ENCODE measurements around the gene NME8. TPM values are rescaled to one million over a fixed set of nuclear protein-coding genes. Genes with fewer than 3 reads are reported as not detected.

NME8 gene
- total and polyA plus RNA-seq, 2 donors (not counting 3 experiments of a cell fraction or from before 2014, with no cell fraction given), result not detected

DNA sequence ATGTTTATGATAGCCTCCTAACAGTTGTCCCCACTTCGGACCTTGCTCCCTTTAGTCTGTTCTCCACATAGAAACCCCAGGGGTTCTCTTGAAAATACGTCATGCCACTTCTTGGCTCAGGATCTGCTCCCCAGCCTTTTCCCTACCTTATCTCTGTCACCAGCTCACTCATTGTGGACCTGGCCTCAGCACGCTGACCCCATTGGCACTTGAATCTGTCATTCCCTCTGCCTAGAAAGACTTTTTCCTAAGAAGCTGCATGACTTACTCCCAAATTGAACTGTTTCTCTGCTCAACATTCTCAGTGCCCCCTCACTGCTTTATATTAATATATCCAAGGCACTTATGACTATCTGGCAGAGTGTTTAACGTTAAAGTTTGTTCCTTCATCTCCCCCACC, 80.5 kb downstream of the NME8 start:
- H3K4me1 ChIP-seq (ENCODE audit: control insufficient read depth, extremely low read depth, insufficient read depth, low read length), result no peaks in the 10 kb centered on the region
- BruUV-seq (replicated peaks), result no TSS peak
- no peak overlapping the region for H3K27ac ChIP-seq (ENCODE audit: insufficient read depth, low read depth, low read length)
- H2AFZ ChIP-seq (ENCODE audit: low read depth, low read length), result no peak overlapping the region
- ChIA-PET POLR2A (no interaction called here), CTCF (interaction anchor here (0.9 kb wide), 1 partner anchor 12 kb away, joined by 3 read pairs; the partner anchor contains the start of gene SFRP4)
- H3K9me1 ChIP-seq (replicated peaks; ENCODE audit: control insufficient read depth, extremely low read depth, insufficient read depth, low read length), result no peaks in the 10 kb centered on the region
- DNase-seq (ENCODE audit: low read depth, low spot score) (no peak), FAIRE-seq (no peak)
- H4K20me1 ChIP-seq (replicated peaks; ENCODE audit: control insufficient read depth, extremely low read depth, insufficient read depth, low read length), result no peaks in the 10 kb centered on the region
- H3K79me2 ChIP-seq (ENCODE audit: control insufficient read depth, insufficient read depth, low read length), result no peaks in the 10 kb centered on the region
- dilution Hi-C loops (cut with MboI; ENCODE audit: extremely low pct_ligation_motif_present, low sequenced_read_pairs) (no loop called here), intact Hi-C loops (cut with micrococcal nuclease) (no loop called here)
- H3K27me3 ChIP-seq (ENCODE audit: control insufficient read depth in 2 of 2, insufficient read depth in 2 of 2, low read length in 2 of 2), result no peaks in the 10 kb centered on the region
- H3K36me3 ChIP-seq (ENCODE audit: control insufficient read depth in 2 of 2, extremely low read depth in 1 of 2, insufficient read depth in 2 of 2, low read length in 2 of 2), result no peaks in the 10 kb centered on the region
- no peak overlapping the region for H3K9ac ChIP-seq (replicated peaks; ENCODE audit: extremely low read depth, insufficient read depth, low read length)
- TF ChIP-seq, protein P1, sequence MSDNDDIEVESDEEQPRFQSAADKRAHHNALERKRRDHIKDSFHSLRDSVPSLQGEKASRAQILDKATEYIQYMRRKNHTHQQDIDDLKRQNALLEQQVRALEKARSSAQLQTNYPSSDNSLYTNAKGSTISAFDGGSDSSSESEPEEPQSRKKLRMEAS (IDR thresholded peaks at IDR 0.05; ENCODE audit: insufficient read depth, insufficient read length), result no peak
- TF ChIP-seq FOS (IDR thresholded peaks at IDR 0.05; ENCODE audit: borderline replicate concordance, insufficient read depth, low read length), result no peak
- TF ChIP-seq MYC (IDR thresholded peaks at IDR 0.05; ENCODE audit: low read depth, low read length), result no peak
- H3K4me3 ChIP-seq (replicated peaks in 1 of 3; ENCODE audit: insufficient read depth in 1 of 3, low read depth in 1 of 3, low read length in 3 of 3), result no peak overlapping the region
- H3K9me3 ChIP-seq (replicated peaks; ENCODE audit: control insufficient read depth, insufficient read depth, low read length), result no peaks in the 10 kb centered on the region
- no peak overlapping the region for H3K4me2 ChIP-seq (ENCODE audit: insufficient read depth, low read length)

DNA sequence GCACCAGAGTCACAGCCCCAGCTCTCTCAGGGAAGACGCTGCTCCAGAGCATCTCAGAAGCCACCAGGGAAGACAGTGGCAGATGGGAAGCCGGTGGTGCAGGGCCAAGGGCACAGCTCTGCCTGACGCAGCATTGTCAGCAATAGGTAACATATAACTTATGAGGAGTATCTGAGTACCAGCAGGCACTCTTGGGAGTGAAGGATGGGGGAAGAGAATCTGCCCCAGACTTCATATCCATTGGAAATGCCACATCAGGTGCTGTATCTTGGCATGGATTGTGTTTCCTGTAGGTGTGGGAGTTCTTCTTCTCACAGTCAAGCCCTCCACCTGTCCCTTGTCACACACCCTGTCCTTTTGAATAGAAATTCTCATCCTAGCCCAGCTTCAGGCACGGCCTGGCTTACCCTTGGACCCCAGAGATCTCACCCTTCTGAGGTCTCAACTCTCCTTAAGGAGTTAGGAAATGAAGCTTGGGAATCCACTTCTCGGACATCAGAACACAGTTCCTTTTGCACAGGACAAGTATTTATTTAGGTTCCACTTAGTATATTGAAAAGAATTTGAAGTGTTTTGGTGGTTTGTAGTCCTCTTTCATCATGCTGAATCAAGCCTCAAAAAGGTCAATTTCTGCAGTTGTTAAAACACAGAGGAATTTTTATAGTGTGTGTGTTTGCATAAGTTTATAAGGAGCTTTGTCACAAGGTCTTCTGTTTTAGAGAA, 82.0 kb downstream of the NME8 start:
- intact Hi-C loops (cut with micrococcal nuclease), result no loop called here

More for the DNA sequence above, 82.0 kb downstream of the NME8 start:
- no peak for FAIRE-seq
- TF ChIP-seq EZH2 (IDR thresholded peaks at IDR 0.05; ENCODE audit: borderline replicate concordance, low read depth, low read length, severe bottlenecking) (no peak), JUN (IDR thresholded peaks at IDR 0.05; ENCODE audit: borderline replicate concordance, insufficient read depth, insufficient read length, low read depth) (no peak), POLR2AphosphoS5 (IDR thresholded peaks at IDR 0.05; ENCODE audit: insufficient read depth, low read depth, low read length) (no peak), CTCF (IDR thresholded peaks at IDR 0.05; ENCODE audit: extremely low read depth in 1 of 2, insufficient read depth in 1 of 2, low read depth in 1 of 2, low read length in 2 of 2) (no peak), FOS (IDR thresholded peaks at IDR 0.05; ENCODE audit: borderline replicate concordance, insufficient read depth, low read length) (no peak)
- no peaks in the 10 kb centered on the region for H3K27me3 ChIP-seq (ENCODE audit: control insufficient read depth in 2 of 2, insufficient read depth in 2 of 2, low read length in 2 of 2)
- H3K4me1 ChIP-seq (ENCODE audit: control insufficient read depth, extremely low read depth, insufficient read depth, low read length), result no peaks in the 10 kb centered on the region
- BruUV-seq (replicated peaks), result no TSS peak
- no peaks in the 10 kb centered on the region for H3K79me2 ChIP-seq (ENCODE audit: control insufficient read depth, insufficient read depth, low read length)
- H3K9ac ChIP-seq (replicated peaks; ENCODE audit: extremely low read depth, insufficient read depth, low read length), result no peak overlapping the region
- H3K36me3 ChIP-seq (ENCODE audit: control insufficient read depth in 2 of 2, extremely low read depth in 1 of 2, insufficient read depth in 2 of 2, low read length in 2 of 2), result no peaks in the 10 kb centered on the region
- ChIA-PET CTCF (interaction anchor here (2.2 kb wide), 1 partner anchor 13 kb away, joined by 13 read pairs; the partner anchor contains the start of gene SFRP4), POLR2A (no interaction called here)
- H3K9me3 ChIP-seq (replicated peaks; ENCODE audit: control insufficient read depth, insufficient read depth, low read length), result no peaks in the 10 kb centered on the region
- no peaks in the 10 kb centered on the region for H3K9me1 ChIP-seq (replicated peaks; ENCODE audit: control insufficient read depth, extremely low read depth, insufficient read depth, low read length)
- dilution Hi-C loops (cut with MboI; ENCODE audit: extremely low pct_ligation_motif_present, low sequenced_read_pairs), result no loop called here
- H3K4me2 ChIP-seq (ENCODE audit: insufficient read depth, low read length), result no peak overlapping the region
- H3K27ac ChIP-seq (ENCODE audit: insufficient read depth, low read depth, low read length), result no peak overlapping the region
- no peak overlapping the region for H2AFZ ChIP-seq (ENCODE audit: low read depth, low read length)
- H3K4me3 ChIP-seq (replicated peaks in 1 of 3; ENCODE audit: insufficient read depth in 1 of 3, low read depth in 1 of 3, low read length in 3 of 3), result no peak overlapping the region
- no peak for DNase-seq (ENCODE audit: low read depth, low spot score)
- no peaks in the 10 kb centered on the region for H4K20me1 ChIP-seq (replicated peaks; ENCODE audit: control insufficient read depth, extremely low read depth, insufficient read depth, low read length)

Measured in endothelial cell of umbilical vein (primary cell).